ENCODE results near the gene CSMD2. TPM values are rescaled to one million over a fixed set of nuclear protein-coding genes. Genes with fewer than 3 reads are reported as not detected.

CSMD2 gene
- total and polyA plus RNA-seq, 2 experiments from 2014 or later = 5.3 to 16.6 TPM

DNA sequence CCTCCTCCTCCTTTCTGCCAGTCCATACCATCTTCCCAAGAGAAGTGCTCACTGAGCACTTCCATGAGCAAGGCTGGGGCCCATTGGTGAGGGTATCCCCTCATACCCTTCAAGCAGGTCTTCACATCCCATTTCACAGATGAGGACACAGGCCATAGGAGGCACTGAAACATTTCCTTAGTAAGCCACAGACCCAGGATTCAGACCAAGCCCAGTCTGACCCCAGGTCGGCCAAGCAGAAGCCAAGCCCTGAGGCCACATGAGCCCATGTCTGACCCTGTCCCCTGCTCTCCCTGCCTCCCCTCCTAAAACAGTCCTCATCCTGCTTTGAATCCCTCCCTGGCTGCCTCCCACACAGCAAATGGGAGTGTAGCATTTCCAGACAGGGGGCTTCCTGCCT, 546.4 kb downstream of the CSMD2 start:
- DNase-seq (ENCODE audit: low spot score) (no peak), ATAC-seq (no peak)
- Mint-ChIP-seq H3K27ac (no peak overlapping the region), H3K36me3 (ENCODE audit: low read depth) (peaks cover 13% of the 10 kb centered on the region), H3K27me3 (ENCODE audit: insufficient read depth, low read depth, poor library complexity) (peaks cover 1% of the 10 kb centered on the region), H3K4me3 (no peak overlapping the region), H3K9me3 (no peaks in the 10 kb centered on the region; the same call in 2 of the 3 replicates), H3K4me1 (no peaks in the 10 kb centered on the region)
- Histone ChIP-seq H3K79me2 (replicated peaks; ENCODE audit: insufficient read depth) (no peaks in the 10 kb centered on the region), H3K4me3 (no peak overlapping the region), H3K27ac (ENCODE audit: low read depth) (no peak overlapping the region), H3K27me3 (ENCODE audit: insufficient read depth) (no peaks in the 10 kb centered on the region), H2AFZ (no peak overlapping the region), H4K20me1 (replicated peaks; ENCODE audit: insufficient read depth) (peaks cover 3% of the 10 kb centered on the region; the same call in 1 of the 2 replicates), H3K9me2 (ENCODE audit: insufficient read depth) (no peaks in the 10 kb centered on the region), H3K4me1 (ENCODE audit: insufficient read depth) (no peaks in the 10 kb centered on the region), H3K4me2 (no peak overlapping the region), H3K36me3 (ENCODE audit: insufficient read depth) (no peaks in the 10 kb centered on the region), H3F3A (replicated peaks; ENCODE audit: low read depth) (no peaks in the 10 kb centered on the region)
- TF ChIP-seq EZH2 (IDR thresholded peaks at IDR 0.05; ENCODE audit: low read depth, unreplicated experiment) (no peak), EZH2phosphoT487 (IDR thresholded peaks at IDR 0.05; ENCODE audit: unreplicated experiment) (no peak), NANOG (IDR thresholded peaks at IDR 0.05; ENCODE audit: borderline replicate concordance) (no peak), JUNB (IDR thresholded peaks at IDR 0.05; ENCODE audit: unreplicated experiment) (no peak), ZNF114 (CRISPR knock-in tag; IDR thresholded peaks at IDR 0.05) (no peak), STAT1 (IDR thresholded peaks at IDR 0.05; ENCODE audit: unreplicated experiment) (no peak)
- TF ChIP-seq, protein P1, sequence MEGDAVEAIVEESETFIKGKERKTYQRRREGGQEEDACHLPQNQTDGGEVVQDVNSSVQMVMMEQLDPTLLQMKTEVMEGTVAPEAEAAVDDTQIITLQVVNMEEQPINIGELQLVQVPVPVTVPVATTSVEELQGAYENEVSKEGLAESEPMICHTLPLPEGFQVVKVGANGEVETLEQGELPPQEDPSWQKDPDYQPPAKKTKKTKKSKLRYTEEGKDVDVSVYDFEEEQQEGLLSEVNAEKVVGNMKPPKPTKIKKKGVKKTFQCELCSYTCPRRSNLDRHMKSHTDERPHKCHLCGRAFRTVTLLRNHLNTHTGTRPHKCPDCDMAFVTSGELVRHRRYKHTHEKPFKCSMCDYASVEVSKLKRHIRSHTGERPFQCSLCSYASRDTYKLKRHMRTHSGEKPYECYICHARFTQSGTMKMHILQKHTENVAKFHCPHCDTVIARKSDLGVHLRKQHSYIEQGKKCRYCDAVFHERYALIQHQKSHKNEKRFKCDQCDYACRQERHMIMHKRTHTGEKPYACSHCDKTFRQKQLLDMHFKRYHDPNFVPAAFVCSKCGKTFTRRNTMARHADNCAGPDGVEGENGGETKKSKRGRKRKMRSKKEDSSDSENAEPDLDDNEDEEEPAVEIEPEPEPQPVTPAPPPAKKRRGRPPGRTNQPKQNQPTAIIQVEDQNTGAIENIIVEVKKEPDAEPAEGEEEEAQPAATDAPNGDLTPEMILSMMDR (conservative IDR thresholded peaks at IDR 0.05; ENCODE audit: low read depth in 2 of 2) = no peak
- TF ChIP-seq, protein P2, sequence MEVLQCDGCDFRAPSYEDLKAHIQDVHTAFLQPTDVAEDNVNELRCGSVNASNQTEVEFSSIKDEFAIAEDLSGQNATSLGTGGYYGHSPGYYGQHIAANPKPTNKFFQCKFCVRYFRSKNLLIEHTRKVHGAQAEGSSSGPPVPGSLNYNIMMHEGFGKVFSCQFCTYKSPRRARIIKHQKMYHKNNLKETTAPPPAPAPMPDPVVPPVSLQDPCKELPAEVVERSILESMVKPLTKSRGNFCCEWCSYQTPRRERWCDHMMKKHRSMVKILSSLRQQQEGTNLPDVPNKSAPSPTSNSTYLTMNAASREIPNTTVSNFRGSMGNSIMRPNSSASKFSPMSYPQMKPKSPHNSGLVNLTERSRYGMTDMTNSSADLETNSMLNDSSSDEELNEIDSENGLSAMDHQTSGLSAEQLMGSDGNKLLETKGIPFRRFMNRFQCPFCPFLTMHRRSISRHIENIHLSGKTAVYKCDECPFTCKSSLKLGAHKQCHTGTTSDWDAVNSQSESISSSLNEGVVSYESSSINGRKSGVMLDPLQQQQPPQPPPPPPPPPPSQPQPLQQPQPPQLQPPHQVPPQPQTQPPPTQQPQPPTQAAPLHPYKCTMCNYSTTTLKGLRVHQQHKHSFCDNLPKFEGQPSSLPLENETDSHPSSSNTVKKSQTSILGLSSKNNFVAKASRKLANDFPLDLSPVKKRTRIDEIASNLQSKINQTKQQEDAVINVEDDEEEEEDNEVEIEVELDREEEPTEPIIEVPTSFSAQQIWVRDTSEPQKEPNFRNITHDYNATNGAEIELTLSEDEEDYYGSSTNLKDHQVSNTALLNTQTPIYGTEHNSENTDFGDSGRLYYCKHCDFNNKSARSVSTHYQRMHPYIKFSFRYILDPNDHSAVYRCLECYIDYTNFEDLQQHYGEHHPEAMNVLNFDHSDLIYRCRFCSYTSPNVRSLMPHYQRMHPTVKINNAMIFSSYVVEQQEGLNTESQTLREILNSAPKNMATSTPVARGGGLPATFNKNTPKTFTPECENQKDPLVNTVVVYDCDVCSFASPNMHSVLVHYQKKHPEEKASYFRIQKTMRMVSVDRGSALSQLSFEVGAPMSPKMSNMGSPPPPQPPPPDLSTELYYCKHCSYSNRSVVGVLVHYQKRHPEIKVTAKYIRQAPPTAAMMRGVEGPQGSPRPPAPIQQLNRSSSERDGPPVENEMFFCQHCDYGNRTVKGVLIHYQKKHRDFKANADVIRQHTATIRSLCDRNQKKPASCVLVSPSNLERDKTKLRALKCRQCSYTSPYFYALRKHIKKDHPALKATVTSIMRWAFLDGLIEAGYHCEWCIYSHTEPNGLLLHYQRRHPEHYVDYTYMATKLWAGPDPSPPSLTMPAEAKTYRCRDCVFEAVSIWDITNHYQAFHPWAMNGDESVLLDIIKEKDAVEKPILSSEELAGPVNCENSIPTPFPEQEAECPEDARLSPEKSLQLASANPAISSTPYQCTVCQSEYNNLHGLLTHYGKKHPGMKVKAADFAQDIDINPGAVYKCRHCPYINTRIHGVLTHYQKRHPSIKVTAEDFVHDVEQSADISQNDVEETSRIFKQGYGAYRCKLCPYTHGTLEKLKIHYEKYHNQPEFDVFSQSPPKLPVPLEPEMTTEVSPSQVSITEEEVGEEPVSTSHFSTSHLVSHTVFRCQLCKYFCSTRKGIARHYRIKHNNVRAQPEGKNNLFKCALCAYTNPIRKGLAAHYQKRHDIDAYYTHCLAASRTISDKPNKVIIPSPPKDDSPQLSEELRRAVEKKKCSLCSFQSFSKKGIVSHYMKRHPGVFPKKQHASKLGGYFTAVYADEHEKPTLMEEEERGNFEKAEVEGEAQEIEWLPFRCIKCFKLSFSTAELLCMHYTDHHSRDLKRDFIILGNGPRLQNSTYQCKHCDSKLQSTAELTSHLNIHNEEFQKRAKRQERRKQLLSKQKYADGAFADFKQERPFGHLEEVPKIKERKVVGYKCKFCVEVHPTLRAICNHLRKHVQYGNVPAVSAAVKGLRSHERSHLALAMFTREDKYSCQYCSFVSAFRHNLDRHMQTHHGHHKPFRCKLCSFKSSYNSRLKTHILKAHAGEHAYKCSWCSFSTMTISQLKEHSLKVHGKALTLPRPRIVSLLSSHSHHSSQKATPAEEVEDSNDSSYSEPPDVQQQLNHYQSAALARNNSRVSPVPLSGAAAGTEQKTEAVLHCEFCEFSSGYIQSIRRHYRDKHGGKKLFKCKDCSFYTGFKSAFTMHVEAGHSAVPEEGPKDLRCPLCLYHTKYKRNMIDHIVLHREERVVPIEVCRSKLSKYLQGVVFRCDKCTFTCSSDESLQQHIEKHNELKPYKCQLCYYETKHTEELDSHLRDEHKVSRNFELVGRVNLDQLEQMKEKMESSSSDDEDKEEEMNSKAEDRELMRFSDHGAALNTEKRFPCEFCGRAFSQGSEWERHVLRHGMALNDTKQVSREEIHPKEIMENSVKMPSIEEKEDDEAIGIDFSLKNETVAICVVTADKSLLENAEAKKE (CRISPR knock-in tag; IDR thresholded peaks at IDR 0.05) = no peak
- TF ChIP-seq, protein P3, sequence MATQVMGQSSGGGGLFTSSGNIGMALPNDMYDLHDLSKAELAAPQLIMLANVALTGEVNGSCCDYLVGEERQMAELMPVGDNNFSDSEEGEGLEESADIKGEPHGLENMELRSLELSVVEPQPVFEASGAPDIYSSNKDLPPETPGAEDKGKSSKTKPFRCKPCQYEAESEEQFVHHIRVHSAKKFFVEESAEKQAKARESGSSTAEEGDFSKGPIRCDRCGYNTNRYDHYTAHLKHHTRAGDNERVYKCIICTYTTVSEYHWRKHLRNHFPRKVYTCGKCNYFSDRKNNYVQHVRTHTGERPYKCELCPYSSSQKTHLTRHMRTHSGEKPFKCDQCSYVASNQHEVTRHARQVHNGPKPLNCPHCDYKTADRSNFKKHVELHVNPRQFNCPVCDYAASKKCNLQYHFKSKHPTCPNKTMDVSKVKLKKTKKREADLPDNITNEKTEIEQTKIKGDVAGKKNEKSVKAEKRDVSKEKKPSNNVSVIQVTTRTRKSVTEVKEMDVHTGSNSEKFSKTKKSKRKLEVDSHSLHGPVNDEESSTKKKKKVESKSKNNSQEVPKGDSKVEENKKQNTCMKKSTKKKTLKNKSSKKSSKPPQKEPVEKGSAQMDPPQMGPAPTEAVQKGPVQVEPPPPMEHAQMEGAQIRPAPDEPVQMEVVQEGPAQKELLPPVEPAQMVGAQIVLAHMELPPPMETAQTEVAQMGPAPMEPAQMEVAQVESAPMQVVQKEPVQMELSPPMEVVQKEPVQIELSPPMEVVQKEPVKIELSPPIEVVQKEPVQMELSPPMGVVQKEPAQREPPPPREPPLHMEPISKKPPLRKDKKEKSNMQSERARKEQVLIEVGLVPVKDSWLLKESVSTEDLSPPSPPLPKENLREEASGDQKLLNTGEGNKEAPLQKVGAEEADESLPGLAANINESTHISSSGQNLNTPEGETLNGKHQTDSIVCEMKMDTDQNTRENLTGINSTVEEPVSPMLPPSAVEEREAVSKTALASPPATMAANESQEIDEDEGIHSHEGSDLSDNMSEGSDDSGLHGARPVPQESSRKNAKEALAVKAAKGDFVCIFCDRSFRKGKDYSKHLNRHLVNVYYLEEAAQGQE (IDR thresholded peaks at IDR 0.05; ENCODE audit: unreplicated experiment) = no peak
